HG02970 (cell line): ENCODE data around the gene CACNB3.

Source experiments
- ATAC-seq: cut with Tn5 transposase; IDR thresholded peaks from one replicate; pipeline ENCODE4 v1.9.1; 2021; ENCODE audit warnings: mild to moderate bottlenecking, moderate library complexity, moderate number of reproducible peaks; ENCODE audit not compliant: unreplicated experiment, low FRiP score

CACNB3 gene

DNA sequence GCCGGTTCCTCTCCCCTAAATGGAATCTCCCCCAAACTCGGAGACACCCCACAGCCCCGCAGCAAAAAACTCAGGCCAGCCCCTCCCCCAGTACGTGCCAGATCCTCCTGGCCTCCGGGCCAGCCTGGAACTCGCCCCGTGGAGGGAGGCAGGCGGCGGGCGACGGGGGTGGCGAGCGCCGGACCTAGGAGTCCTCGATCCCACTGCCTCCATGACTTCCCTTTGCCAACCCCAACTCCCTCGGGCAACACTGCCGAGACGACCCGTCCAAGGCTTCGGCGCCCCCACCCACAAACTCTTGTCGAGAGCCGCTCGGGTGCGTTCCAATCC lies 29.8 kb upstream of the CACNB3 start:
- no peak for ATAC-seq

DNA sequence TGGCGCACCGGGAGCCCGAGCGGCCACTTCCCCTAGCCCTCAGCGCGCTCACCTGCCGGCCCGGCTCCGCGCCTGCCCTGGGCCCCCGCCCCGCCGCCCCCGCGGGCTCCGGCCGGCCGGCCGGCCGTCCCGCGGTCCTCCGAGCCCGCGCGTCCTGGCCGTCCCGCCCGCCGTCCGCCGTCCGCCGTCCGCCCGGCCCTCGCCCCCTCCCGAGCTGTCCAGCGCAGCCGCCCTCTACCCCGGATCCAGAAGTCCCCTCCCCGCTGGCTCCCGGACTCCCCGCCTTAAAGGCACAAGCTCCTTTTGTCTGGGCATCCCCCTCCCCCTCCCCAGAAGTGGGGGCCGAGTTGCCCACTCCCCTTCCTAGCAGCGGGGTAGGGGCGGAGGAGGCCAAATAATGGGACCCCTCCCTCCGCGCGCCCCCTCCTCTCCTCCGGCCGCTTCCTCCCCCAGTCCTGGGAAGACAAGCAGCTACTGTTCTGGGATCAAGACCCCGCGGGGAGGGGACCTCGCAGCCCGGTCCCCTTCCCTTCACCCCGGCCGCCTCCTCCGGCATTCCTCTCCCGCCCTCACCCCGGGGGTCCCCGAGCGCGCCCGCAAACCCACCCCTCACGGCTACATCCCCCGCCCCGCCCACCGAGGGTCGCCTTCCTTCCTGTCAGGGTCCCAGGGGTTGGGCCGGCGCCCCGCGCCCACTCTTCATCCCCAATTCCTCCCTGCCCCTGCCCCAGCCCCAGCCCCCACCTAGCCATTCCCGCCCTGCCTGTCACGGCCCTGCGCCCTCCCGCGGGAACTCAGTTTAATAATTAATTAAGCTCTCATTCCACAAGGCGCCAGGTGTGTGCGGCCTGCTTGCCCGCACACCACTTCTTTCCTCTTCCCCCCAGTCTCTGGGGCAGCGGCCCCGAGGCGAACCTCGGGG lies 29.2 kb upstream of the CACNB3 start, which contains the start of gene ADCY6:
Gene ADCY6, minus strand, starts transcription at position 236 of the 922 bp plus-strand sequence. CDS start 5,655 bp downstream, outside the sequence.
- no peak for ATAC-seq

DNA sequence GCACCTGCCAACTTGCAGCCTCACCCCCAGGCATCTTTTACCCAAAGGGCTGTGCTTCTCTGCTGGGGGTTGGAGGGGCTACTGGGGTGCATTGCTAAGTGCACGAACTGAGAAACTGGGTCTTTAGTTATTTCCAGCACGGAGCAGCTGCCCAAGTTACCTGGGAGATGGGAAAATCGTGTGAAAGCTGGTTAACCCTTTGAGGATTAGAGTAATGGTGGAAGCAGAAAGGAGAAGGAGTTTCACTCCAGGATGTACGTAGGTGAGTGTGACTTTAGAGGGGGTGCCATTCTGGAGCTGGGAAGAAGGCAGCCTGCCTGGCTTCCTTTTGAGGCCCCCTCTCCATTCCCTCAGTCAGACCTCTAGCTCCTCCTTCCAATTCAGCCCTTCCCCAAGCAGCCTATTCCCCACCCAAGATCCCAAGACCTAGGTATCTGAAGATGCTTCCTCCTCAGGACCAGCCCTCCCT lies 28.4 kb upstream of the CACNB3 start:
- ATAC-seq: no peak

DNA sequence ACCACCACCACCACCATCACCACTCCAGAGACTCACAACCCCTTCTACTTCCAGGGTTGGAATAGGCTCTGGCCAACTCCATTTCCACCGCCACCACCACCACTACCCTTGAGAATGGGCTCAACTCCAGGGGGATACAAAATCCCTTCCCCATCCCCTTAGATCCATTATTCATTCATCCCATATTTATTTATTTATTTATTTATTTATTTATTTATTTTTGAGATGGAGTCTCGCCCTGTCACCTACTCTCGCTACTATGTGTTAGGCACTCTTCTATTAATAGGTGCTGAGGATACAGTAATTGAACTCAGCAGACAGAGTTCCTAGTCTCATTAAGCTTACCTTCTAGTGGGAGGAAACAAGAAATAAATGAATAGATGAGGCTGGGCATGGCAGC lies 24.6 kb upstream of the CACNB3 start:
- ATAC-seq: no peak

DNA sequence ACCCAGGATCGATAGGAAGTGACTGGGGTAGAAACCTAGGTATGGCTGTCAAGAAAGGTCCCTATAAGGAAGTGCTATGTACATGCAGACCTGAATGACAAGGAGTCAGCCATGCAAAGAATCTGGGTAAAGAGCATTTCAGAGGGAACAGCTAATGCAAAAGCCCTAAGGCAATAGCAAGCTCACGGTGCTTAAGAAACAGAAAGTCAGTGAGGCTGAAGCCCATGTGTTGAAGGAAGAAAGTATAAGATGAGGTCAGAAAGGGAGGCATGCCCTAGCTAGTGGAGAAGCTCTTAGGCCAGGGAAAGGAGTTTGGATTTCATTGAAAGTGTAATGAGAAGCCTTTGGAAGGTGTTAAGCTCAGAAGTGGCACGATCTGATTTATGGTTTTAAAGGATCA lies 23.4 kb upstream of the CACNB3 start:
- ATAC-seq: no peak

DNA sequence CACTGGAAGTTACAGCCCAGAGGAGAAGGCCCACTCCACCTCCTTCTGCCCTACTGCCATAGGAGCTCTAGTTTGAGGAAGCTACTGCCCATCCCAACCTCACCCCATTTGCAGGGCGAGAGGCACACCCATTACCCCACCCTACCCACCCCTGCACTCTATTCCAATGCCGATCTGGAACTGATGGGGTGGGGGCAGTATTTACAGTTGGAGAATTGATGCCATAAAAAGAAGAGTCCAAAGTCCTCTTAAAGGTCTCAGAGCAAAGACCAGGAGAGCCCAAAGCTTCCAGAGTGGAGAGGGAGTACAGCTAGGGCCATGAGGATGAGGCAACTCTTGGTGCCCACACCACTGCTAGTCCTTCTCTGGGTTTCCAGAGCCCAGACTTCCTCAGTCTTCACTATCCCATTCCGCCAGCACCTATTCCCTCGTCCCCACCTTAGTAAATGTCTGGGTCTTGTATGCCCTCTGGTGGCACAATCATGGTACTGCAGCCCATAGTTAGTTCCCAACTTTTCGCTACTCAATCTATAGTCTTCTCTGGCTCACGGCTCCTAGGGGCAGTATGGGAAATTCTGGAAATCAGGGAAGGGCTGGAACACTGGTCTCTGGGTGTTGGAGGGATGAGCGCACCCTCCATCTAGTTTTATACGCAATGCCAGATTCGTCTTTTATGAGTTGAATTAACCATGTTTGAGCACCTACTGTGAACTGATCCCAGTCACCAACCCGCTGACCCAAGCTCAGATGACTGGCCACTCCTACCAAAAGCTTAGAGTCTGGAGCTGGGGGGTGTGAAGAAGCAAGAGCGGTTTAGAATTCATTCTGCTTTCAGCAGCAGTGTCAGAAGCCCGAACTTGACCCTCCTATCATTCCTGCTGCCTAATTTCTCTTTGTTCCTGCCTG lies 22.5 kb upstream of the CACNB3 start:
- no peak for ATAC-seq

DNA sequence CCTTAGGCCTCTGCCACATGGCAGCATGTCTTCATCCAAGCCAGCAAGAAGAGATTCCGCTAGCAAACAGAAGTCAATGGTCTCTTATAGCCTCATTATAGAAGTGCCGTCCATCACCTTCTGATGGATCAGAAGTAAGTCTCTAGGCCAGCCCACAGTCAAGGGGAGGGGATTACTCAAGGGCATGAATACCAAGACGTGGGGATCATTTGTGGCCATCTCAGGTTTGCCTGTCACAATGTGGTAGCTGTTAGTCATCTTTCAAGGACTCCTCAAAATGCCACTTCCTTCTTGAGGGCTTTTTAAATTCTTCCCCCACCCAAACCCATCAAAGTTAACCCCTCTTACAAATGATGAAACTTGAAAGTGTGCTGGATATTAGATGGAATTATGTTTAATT lies 21.3 kb upstream of the CACNB3 start:
- ATAC-seq: no peak

DNA sequence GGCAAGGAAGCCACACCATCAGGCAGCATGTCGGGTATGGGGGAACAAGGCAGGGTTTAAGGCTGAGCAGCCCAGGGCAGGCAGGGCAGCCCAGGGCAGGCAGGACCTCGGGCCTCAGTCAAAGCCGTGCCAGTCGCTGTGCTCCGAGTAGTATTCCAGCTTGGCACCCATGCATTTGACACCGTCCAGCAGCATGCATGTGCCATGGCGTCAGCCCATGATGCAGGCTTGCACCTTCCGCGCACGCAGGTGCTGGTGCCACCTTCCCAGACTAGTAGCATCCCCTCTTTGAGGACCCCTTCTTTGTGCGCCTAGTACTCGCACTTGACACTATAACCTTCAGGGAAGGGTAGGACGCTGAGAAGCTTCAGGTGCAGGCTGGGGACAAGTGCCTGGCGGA lies 17.8 kb upstream of the CACNB3 start:
- ATAC-seq: no peak

DNA sequence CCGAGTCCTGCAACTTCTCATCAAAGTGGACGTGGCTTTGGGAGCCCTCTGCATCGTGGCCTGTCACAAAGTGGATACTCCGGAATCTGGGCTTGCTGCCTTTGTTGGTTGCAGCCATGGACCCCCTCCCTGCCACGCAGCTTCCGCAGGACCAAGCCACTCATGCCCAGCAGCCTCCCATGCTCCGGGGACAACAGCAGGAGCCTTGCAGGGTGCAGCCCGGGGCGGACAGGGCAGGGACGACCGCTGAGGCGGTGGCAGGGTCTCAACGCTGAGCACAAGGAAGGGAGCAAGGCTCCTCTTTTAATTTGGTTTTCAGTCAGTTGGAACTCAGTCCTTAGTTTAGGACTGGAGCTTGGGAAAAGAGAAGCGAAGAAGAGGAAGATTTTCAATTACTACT lies 17.3 kb upstream of the CACNB3 start:
- ATAC-seq: no peak

DNA sequence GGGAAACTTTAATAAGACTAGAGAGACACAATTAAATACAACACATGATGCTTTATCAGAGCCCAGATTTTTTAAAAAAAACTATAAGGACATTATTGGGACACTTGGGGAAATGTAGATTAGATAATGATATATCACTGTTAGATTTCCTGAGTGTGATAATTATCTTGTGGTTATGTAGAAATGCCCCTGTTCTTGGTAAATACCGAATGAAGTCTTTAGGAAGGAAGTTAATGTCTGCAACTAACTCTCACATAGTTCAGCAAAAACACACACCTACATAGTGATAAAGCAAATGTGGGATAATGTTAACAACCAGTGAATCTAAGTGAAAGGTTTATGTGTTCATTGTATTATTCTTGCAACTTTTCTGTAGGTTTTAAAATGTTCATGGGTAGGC lies 14.6 kb upstream of the CACNB3 start:
- ATAC-seq: no peak

DNA sequence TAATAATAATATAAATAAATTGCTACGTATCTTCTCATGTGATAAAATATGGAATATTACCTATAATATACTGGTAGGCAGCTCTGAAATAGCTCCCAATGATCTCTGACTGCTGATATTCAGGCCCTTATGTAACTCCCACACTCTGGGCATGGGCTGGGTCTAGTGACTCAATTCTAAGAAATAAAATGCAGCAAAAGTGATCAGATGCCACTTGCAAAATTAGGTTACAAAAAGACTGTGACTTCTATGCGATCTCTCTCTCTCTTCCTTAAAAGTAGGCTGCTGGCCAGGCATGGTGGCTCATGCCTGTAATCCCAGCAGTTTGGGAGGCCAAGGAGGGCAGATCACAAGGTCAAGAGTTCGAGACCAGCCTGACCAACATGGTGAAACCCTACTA lies 10.3 kb upstream of the CACNB3 start:
- no peak for ATAC-seq

DNA sequence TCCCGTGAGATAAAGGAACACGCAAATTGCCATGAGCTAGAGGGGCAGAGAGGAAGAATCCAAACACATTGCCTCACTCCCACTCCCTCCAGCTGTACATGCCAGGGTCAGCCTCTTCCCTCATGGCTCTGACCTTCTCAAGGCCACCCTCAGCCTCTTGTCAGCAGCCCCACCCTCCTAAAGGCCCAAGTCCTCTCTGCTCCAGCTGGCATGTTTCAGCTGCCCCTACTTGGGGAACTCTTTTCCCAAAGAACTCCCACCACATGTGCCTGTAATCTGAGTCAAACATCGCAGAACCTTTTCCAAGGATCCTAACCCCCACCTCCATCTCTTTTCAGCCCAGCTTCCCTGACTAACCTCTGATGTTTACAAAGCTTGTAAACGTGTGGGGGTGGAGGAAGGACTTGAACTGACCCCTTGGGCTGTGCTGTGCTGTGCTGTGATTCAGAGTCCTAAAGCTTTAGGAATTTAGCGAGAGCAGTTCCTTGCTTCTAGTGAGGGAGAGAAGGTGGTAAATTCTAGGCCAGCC lies 7.3 kb upstream of the CACNB3 start:
- no peak for ATAC-seq

DNA sequence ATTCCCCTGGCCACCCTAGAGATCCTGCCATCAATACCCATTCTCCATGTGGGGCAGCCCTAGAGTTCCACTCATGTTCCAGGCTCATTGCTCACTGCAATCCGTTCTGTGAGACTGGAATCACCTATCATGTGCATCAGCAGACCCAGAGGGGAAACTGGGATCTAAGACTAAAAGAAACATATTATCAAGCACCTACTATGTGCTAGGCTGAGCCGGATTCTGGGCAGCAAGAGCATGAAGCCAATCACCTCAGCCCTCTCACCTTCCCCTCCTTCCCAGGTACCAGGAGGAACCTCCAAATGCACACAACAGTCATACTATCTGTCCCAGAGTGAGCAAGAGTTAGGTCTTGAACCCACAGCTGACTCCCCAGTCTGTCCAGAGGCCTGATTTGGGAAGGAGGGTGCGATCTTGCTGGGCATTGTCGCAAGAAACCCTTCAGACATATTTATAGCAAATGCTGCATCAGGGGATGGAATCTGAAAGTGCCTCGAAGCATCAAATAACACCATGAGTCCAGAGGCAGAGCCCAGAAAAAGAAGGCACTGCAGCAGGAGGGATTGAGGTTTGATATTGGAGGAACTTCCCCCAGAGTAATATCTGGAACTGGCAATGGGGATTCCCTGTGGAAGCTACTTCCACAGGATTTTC lies 6.7 kb upstream of the CACNB3 start:
- no peak for ATAC-seq

DNA sequence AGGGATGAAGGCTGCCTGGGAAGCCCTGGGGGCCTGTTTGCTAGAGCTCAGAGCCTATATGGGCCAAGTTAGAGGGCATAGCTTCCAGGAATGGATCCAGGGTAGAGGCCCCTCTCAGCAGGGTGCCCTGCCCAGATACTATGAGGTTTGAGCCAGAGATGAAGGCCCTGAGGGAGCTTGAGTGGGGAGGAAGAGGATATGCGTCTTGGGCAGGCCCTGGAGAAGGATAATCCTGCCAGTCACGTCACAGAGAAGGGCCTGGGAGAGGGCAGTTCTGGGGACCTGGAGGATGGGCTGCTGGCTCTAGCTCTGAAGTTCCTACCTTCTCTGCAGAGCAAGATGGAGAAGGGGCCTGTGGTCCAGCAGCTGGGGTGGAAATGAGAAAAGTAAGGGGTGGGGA lies 5.9 kb upstream of the CACNB3 start:
- ATAC-seq: no peak

DNA sequence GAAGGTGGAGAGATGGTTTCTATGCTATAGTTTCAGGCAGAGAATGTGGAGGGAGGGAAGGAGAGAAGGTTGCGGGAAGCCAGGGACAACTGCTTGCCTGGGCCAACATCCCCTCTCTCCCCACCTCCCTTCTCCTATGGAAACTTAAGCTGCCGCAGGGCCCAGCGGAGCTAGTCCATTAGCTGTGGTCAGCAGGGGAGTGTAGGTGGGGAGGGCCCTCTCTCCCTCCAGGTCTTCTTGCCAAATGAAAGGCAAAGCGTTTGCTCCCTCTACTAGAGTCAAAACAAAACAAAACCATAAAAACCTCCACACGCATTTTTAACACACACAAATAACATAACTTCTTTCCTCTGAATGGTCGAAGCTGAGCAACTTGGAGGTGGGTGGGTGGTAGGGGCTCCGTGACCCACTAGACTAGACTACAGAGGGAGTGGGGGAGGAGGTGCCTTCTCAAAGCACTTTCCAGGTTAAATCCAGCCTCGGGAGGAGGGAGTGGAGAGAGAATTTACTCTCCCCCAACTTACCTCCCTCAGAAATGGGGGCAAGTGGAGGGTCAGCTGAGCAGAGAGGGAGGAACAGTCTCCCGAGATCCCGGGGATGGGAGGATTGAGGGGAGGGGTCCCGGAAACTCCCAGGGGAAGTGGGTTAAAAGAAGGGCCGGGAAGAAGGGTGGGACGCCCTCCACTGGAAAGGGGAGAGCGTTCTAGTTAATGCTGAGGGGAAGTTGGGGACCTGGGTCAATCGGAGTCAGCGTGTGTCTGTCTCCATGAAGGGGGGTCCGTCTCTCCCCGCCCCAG lies 4.6 kb upstream of the CACNB3 start:
- ATAC-seq: no peak

DNA sequence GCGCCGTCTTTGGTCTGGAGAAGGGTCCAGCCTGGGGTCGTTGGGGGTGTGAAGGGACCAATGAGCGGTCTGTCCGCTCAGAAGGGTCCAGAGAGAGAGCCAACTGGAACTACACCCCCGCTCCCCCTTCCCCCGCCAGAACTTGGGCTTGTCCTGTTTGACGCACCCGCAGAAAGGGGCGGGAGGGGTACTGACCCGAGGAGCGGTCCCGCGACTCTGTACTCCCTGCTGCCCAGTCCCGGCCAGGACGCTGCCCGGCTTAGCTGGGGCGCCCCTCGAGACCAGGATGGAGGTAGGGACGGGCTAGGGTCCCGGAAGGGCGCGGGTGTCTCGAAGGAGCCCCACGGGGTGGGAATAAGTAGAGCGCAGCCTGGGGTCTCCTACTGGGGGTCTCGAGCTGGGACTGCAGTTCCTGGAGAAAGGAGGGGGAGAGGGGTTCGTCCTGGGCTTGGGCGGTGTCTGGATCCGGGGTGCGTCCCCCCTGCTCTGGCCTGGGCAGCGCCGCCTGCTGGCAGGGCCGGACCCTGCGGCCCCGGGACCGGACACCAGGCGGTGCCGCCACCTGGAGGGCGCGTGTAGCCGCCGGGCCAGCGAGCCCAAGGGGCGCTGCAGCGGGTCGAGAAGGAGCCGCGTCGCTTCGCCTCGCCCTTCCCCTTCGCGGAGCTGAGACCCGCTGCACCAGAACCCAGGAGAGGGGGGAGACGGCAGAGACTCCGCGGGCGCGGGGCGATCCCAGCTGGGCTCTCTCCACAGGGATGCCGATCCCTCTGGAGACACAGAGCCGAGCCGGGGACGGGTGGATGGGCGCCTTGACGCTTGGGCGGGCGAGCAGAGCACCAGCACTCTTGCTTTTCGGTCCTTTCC lies 3.8 kb upstream of the CACNB3 start:
- ATAC-seq: peak; percentile 54

DNA sequence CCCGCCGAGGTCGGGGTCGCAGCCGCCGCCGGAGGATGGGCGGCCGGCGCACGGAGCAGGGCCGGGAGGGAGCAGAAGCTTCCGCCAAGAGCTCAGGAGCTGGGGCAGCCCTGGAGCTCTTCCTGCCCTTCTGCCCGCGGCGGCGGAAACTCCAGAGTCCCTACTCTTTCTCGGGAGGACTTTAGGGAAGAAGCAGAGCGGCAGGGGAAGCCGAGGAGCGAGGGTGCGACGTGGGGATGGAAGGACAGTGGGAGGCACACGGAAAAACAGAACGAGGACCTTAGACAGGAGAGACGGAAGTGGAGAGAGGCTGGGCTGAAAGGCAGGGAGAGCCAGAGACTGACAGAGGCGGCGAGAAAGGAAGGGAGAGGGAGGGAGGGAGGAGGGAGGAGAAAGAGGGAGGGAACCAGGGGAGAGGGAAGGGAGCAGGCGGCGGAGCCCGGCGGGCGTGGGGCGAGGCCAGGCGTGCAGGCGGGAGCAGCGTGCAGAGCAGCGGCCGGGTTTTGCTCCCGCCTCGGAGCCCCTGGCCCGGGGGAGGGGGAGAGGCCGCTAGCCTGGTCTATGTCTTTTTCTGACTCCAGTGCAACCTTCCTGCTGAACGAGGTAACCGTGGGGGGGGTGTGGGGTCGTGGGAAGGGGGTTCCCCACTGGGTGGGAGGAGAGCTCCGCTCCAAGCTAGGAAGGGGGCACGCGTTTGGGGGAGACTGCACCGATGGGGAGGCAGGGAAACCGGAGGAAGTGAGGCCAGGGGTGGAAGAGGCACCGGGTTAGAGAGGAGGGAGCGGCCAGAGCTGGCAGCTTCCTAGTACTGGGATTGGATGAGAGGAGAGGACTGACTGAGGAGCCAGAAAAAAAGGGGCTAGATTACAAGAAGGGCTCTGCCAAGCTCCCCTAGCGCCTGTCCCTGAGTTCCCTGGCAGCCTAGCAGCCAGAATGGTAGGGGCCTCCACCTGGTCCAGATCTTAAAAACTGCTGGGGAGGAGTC lies 2.9 kb upstream of the CACNB3 start:
- peak; percentile 18 for ATAC-seq
